GM21423 (cell line): ENCODE data around the gene GTF2A2.
"Not testable (repeated sequence)": the region's sequence is repeated elsewhere in the genome, so short reads cannot be mapped to it uniquely, and the experiment has no call there.

Source experiments
- ATAC-seq: cut with Tn5 transposase; IDR thresholded peaks from one replicate; pipeline ENCODE4 v1.9.1; 2021; ENCODE audit warnings: mild to moderate bottlenecking, moderate library complexity; ENCODE audit not compliant: unreplicated experiment

Gene GTF2A2

GRCh38 chr15:59674361-59674877 lies 17.1 kb upstream of the GTF2A2 start:
- no peak for ATAC-seq

DNA sequence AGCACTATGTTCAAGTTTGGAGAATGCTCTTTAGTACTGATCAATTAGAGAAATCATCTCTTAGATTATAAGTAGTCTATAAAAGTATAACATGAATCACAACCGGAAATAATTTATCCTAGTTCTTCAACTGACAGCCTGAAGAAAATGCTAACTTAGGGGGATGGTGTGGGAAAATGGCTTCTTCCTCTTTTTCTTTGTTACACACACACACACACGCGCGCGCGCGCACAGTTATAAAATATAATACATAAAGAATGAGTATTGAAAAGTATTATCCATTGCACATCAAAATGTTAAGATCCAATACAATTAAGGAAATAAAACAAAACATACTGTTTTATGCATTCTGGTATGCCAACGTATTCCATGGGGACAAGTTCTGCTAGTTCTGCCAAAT lies 11.2 kb upstream of the GTF2A2 start:
- no peak for ATAC-seq

DNA sequence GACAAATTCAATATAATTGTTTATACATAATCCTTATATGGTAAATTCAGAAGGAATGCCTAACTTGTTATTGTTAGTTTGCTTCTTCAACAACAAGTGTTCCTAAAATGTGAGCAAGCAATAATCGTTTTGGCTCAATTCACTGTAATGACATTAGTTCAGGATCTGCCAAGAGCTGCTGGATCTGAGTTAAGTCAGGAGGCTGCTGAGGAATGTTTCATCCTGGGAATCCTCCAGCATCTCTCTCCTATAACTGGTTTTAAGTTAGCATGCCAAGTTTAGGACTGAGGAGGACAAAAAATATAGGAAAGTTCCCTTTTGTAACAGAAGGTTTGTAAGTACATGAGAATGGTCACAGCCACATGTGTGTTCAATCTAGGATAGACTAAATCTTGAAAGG lies 4.9 kb upstream of the GTF2A2 start:
- no peak for ATAC-seq

DNA sequence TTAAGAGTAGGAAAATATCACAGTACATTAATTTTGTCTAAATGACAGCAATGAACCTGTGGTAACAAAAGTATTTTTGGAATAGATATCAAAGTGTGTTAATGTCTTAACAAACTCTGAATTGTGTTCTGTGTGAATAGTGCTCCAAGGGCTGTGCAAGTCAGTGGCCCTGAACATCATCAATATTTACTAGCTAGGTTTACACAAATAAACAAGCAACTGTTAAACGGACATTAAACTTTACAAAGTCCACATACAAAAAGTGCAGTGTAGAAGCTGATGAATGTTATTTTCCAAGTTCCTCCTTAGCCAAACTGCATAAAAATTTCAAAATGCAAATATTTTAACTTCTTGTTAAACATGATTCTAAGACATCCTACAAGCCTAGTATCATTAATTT lies 2.1 kb upstream of the GTF2A2 start:
- ATAC-seq, result no peak

- ATAC-seq, result peak; percentile 3
Observed at GRCh38 chr15:59657635-59658125, 365 bp upstream of the GTF2A2 start.

DNA sequence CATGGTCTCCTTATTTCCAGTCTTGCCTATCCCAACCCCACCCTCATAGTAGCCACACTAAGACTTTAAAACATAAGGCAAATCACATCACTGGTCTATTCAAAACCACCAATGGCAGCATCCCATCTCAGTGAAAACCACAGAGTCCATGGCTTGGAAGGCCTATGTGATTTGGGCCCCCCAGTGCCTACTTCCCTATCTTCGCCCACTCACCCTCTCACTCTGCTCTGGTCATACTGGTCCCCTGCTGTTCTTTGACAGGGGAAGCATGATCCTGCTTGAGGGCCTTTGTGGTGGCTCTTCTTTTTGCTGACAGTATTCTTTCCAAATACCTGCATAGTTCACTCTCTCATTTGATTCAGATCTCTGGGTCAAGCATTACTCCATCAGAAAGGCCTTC lies 3.3 kb downstream of the GTF2A2 start:
- no peak for ATAC-seq

DNA sequence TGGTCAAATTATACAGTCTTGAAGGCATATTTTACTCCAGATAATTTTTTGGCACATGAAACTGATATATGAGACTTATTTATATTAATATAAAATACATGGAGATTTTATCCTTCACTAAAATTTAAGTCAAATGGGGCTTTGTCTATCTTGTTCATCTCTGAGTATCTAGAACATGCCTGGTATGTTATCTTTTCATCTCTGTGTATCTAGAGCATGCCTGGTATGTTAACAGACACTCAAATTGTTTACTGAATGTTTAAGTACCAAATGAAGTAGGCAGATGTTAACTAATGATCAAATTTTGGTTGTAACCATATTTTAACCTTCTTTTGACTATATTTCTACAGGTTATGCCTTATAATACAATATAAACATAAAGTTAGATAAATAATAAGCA lies 7.7 kb downstream of the GTF2A2 start:
- ATAC-seq, result no peak

- no peak for ATAC-seq
Observed at GRCh38 chr15:59647085-59647484, 10.2 kb downstream of the GTF2A2 start.

- no peak for ATAC-seq
Observed at GRCh38 chr15:59646277-59646676, 11.0 kb downstream of the GTF2A2 start.

GRCh38 chr15:59645812-59646211 lies 11.5 kb downstream of the GTF2A2 start:
- not testable (repeated sequence) for ATAC-seq

GRCh38 chr15:59644756-59645155 lies 12.6 kb downstream of the GTF2A2 start:
- ATAC-seq, result no peak

- ATAC-seq, result no peak
Observed at GRCh38 chr15:59642351-59642750, 15.0 kb downstream of the GTF2A2 start.

- ATAC-seq, result not testable (repeated sequence)
Observed at GRCh38 chr15:59637507-59637906, 19.8 kb downstream of the GTF2A2 start.

GRCh38 chr15:59636184-59636583 lies 21.1 kb downstream of the GTF2A2 start:
- ATAC-seq, result no peak

DNA sequence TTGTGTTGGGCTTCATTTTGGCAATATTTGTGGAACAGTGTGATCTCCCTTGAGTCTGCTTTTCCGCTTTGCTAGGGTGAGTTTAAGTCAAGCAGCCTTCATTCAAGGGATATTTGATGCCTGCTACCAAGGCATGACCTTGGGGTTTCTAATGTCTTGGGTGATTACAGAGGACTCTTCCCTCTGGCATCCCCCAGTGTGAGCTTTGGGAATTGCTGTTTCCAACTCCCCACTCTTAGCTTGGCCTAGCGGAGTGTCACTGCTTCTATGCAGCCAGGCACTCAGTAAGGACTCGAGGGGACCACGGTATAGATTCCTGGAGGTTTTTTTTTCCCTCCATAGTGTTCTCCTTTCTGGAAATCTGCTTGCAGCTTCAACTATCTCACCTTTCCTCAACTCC lies 24.6 kb downstream of the GTF2A2 start:
- no peak for ATAC-seq

GRCh38 chr15:59622289-59622688 lies 35.0 kb downstream of the GTF2A2 start:
- ATAC-seq, result peak; percentile 53

GRCh38 chr15:59618406-59618805 lies 38.9 kb downstream of the GTF2A2 start:
- no peak for ATAC-seq

DNA sequence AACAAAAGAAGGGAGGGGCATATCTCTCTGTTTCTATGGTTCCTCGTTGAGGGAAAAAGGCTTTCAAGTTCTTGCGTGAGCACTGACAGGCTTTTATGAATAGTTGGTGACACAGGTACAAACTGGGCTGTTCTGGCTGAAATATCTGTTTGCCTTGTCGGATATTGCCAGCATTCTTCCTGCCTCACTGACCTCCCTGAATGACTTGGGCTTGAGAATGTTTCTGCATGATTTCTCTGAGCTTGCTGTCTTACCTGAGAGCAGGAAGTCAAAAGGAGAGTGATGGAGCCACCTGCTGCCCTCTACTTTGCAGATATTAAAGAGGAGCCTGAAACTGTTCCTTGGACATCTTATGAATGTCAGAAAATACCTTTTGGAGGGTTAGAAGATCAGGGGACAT lies 40.9 kb downstream of the GTF2A2 start:
- ATAC-seq, result no peak

GRCh38 chr15:59615661-59616060 lies 41.7 kb downstream of the GTF2A2 start:
- ATAC-seq, result no peak

GRCh38 chr15:59614153-59614552 lies 43.2 kb downstream of the GTF2A2 start:
- no peak for ATAC-seq

DNA sequence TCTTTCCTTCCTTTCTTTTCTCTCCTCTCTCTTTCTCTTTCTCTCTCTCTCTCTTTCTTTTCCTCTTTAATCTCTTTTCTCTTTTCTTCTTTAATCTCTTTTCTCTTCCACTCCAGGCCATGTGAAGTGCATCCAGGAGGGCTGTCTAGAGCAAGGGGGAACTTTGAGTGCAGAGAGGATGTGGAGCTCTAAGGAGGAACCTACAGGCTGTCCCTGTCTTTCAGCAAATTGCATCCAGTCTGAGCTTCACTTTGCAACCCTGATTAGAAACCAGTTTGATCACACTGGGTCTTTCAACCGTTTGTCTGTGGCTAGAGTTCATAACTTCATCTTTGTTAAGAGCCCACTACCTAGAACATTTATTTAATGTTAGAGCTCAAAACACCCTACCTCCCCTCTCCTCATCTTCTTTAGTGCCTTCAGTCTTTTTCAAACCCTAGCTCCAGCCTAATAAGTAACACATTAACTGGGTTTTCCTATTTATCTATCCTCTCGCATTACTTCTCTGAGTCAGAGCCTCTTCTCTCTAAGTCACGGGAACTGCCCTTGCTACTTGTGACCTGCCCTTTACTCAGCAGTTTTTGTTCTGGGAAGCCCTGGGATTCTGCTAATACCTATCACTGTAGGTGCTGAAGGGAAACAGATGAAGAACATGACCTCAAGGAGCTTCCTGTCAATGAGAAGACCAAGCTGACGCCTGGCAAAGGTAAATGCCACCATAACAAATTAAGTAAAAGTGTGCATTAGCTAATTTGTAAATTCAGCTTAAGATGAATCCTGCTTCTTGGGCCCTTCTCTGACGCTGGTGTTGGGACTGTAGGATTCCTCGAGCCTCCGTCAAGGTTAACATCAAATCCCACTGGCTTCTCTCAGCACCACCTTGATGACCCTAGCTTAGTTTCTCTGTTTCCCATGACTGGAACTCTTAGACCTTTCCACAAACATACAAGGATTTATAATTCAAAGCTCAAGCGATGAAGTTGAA lies 45.7 kb downstream of the GTF2A2 start, which contains the start of gene GCNT3:
Gene GCNT3 (plus strand): TSS at position 508 of the 985 bp plus-strand sequence. CDS start 6,456 bp downstream, outside the sequence.
- ATAC-seq, result no peak
